Thyroid gland (tissue), 4 donors: ENCODE results near the gene BTN1A1.

Experiments used
- POLR2A ChIP-seq, 2 donors: fragments of 450-650 bp; IDR thresholded peaks; one replicate each; pipeline ENCODE4 v1.6.1; 2017; ENCODE audit warnings: antibody characterized with exemption in 2 of 2, mild to moderate bottlenecking in 2 of 2, moderate library complexity in 1 of 2
- TF ChIP-seq, protein P1 (sequence below), 6 experiments: fragments of 200-600 bp in 3 of 6; fragments of 450-650 bp in 3 of 6; sonication (generic) in 3 of 6; IDR thresholded peaks; one replicate each; pipeline ENCODE4 v1.5.1; 2016 to 2019; ENCODE audit warnings: antibody characterized with exemption in 6 of 6, mild to moderate bottlenecking in 2 of 6, inconsistent platforms in 1 of 6, moderate library complexity in 1 of 6

GRCh38 chr6:26550250-26550993 is 50.3 kb downstream of the BTN1A1 start:
- TF ChIP-seq, protein P1, sequence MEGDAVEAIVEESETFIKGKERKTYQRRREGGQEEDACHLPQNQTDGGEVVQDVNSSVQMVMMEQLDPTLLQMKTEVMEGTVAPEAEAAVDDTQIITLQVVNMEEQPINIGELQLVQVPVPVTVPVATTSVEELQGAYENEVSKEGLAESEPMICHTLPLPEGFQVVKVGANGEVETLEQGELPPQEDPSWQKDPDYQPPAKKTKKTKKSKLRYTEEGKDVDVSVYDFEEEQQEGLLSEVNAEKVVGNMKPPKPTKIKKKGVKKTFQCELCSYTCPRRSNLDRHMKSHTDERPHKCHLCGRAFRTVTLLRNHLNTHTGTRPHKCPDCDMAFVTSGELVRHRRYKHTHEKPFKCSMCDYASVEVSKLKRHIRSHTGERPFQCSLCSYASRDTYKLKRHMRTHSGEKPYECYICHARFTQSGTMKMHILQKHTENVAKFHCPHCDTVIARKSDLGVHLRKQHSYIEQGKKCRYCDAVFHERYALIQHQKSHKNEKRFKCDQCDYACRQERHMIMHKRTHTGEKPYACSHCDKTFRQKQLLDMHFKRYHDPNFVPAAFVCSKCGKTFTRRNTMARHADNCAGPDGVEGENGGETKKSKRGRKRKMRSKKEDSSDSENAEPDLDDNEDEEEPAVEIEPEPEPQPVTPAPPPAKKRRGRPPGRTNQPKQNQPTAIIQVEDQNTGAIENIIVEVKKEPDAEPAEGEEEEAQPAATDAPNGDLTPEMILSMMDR (IDR thresholded peaks at IDR 0.05) = no peak
- TF ChIP-seq POLR2A (IDR thresholded peaks at IDR 0.05) = no peak
